Measurements from ENCODE around the gene KRTAP10-2. TPM values are rescaled to one million over a fixed set of nuclear protein-coding genes. Genes with fewer than 3 reads are reported as not detected.

The KRTAP10-2 gene
- total RNA-seq, 1 experiment from 2014 or later: not detected

- no peak for TF ChIP-seq CEBPB (IDR thresholded peaks at IDR 0.05; ENCODE audit: low read depth)
- TF ChIP-seq MAX (IDR thresholded peaks at IDR 0.05): no peak
- no peak for TF ChIP-seq CBX3 (IDR thresholded peaks at IDR 0.05; ENCODE audit: low read depth)
- no peak for TF ChIP-seq ZNF274 (IDR thresholded peaks at IDR 0.05; ENCODE audit: low read depth, low read length)
- TF ChIP-seq RAD21 (IDR thresholded peaks at IDR 0.05; ENCODE audit: low read depth): no peak
- no peak for TF ChIP-seq SRF (IDR thresholded peaks at IDR 0.05; ENCODE audit: low read depth)
- no peak for TF ChIP-seq YY1 (IDR thresholded peaks at IDR 0.05; ENCODE audit: extremely low read depth, insufficient replicate concordance, low read depth, low read length)
- no peak for TF ChIP-seq CTCF (IDR thresholded peaks at IDR 0.05 in 2 of 3, conservative IDR thresholded peaks at IDR 0.05 in 1 of 3; ENCODE audit: borderline replicate concordance in 1 of 3, insufficient read depth in 1 of 3, low read depth in 2 of 3, low read length in 2 of 3)
- TF ChIP-seq ATF3 (IDR thresholded peaks at IDR 0.05): no peak
- no peak for TF ChIP-seq ELF1 (IDR thresholded peaks at IDR 0.05; ENCODE audit: borderline replicate concordance, low read depth)
- TF ChIP-seq ZBTB33 (IDR thresholded peaks at IDR 0.05; ENCODE audit: extremely low read depth, insufficient replicate concordance, low read length): no peak
- Histone ChIP-seq H3K79me2 (ENCODE audit: insufficient read depth, low read length) (no peaks in the 10 kb centered on the region), H3K4me3 (replicated peaks in 1 of 2; ENCODE audit: low read depth in 1 of 2, low read length in 2 of 2) (no peak overlapping the region), H4K20me1 (ENCODE audit: insufficient read depth) (no peaks in the 10 kb centered on the region), H3K4me1 (ENCODE audit: control insufficient read depth in 1 of 2, insufficient read depth in 2 of 2, low read length in 2 of 2) (peaks cover 0 to 3% of the 10 kb centered on the region in 2 experiments; a peak in 1 of 4 replicates), H3K27me3 (ENCODE audit: insufficient read depth, low read length) (peaks cover 6% of the 10 kb centered on the region), H3K9me2 (ENCODE audit: insufficient read depth) (no peaks in the 10 kb centered on the region), H3K9me3 (ENCODE audit: control insufficient read depth in 1 of 2, insufficient read depth in 1 of 2, low read depth in 1 of 2, low read length in 2 of 2) (no peaks in the 10 kb centered on the region), H3K36me3 (ENCODE audit: control insufficient read depth in 1 of 2, insufficient read depth in 2 of 2, low read length in 2 of 2) (no peaks in the 10 kb centered on the region), H3K4me2 (ENCODE audit: low read length) (no peak overlapping the region), H2AFZ (ENCODE audit: low read depth, low read length, poor library complexity, severe bottlenecking) (no peak overlapping the region), H3K27ac (ENCODE audit: low read depth, low read length) (no peak overlapping the region), H3K9ac (ENCODE audit: low read length) (no peak overlapping the region)
- DNase-seq (ENCODE audit: low read depth, low spot score): no peak
- ChIA-PET POLR2A (no interaction called here), CTCF (no interaction called here), RAD21 (ENCODE audit: low non-redundant PET in 1 of 2, low total read pairs in 2 of 2, uncharacterized antibody in 2 of 2, unreplicated experiment in 2 of 2) (no interaction called here)
- no peak for ATAC-seq
- no TSS peak for BruUV-seq (replicated peaks)
- intact Hi-C loops (cut with micrococcal nuclease): no loop called here
These were observed 20.0 kb upstream of the KRTAP10-2 start for GRCh38 chr21:44571296-44571695.

All from HCT116 (cell line).